OCI-LY7 (cell line): Measurements from ENCODE around the gene RNPEPL1.

Source experiments
- CTCF ChIP-seq: fragments of 200-600 bp; sonication (generic); conservative IDR thresholded peaks from 2 replicates; pipeline ENCODE4 v1.5.1; 2014; ENCODE audit warnings: mild to moderate bottlenecking, antibody characterized with exemption, low read length, moderate library complexity, mixed read lengths
- EZH2phosphoT487 ChIP-seq: fragments of 200-600 bp; sonication (generic); IDR thresholded peaks from 2 replicates; pipeline ENCODE4 v1.6.1; 2018; ENCODE audit warnings: low read depth, borderline replicate concordance, mild to moderate bottlenecking, mixed run types, antibody characterized with exemption, low read length, moderate library complexity, mixed read lengths

- TF ChIP-seq EZH2phosphoT487 = no peak
- TF ChIP-seq CTCF = no peak
Measured at GRCh38 chr2:240591226-240591625, 22.9 kb downstream of the RNPEPL1 start.
